Esophagus muscularis mucosa (tissue), 4 donors: ENCODE data around the gene PXT1. TPM values are rescaled to one million over a fixed set of nuclear protein-coding genes. Genes with fewer than 3 reads are reported as not detected.

Experiments used
- DNase-seq: peaks from one replicate; pipeline ENCODE4 v3.0.0-alpha.2; 2017; ENCODE audit errors: extremely low spot score
- H3K27ac ChIP-seq, 4 donors: fragments of 200-600 bp; sonication (generic); replicated peaks in 1 of 4; 1 replicate in 3 of 4; 2 replicates in 1 of 4; pipeline ENCODE4 v1.5.1; 2016 to 2019; ENCODE audit warnings: mild to moderate bottlenecking in 1 of 4
- H3K27me3 ChIP-seq, 4 donors: fragments of 200-600 bp; sonication (generic); one replicate each; pipeline versions ENCODE4 v1.5.1 to v1.6.0; 2016 to 2019
- H3K36me3 ChIP-seq, 4 donors: fragments of 200-600 bp; sonication (generic); one replicate each; pipeline ENCODE4 v1.5.1; 2016 to 2019
- H3K4me1 ChIP-seq, 4 donors: fragments of 200-600 bp; sonication (generic); one replicate each; pipeline ENCODE4 v1.5.1; 2016 to 2019
- H3K4me3 ChIP-seq, 4 donors: fragments of 200-600 bp; sonication (generic); 1 replicate in 2 of 4; 2 replicates in 2 of 4; pipeline ENCODE4 v1.5.1; 2016 to 2019; ENCODE audit warnings: mild to moderate bottlenecking in 4 of 4, moderate library complexity in 1 of 4
- H3K9me3 ChIP-seq, 4 donors: fragments of 200-600 bp; sonication (generic); 1 replicate in 3 of 4; 2 replicates in 1 of 4; pipeline ENCODE4 v1.5.1; 2016 to 2019
- EP300 ChIP-seq: sonication (generic); formaldehyde crosslinking; IDR thresholded peaks from one replicate; pipeline ENCODE4 v1.6.1; 2017; ENCODE audit warnings: antibody characterized with exemption
- POLR2A ChIP-seq: fragments of 450-650 bp; IDR thresholded peaks from one replicate; pipeline ENCODE4 v1.6.1; 2017; ENCODE audit warnings: antibody characterized with exemption, moderate library complexity, mild to moderate bottlenecking, low read depth
- POLR2AphosphoS5 ChIP-seq, 2 donors: sonication (generic); formaldehyde crosslinking; IDR thresholded peaks; one replicate each; pipeline ENCODE4 v1.6.1; 2017; ENCODE audit warnings: antibody characterized with exemption in 2 of 2
- WGBS: methylation state at CpG from one replicate; pipeline ENCODE4 v1.1.5; 2018; 5-methylcytosine and 5-hydroxymethylcytosine counted together
- intact Hi-C: fragments of 100-400 bp; cut with DNase I; formaldehyde crosslinking; loops from one replicate; pipeline ENCODE4 v1.15.1; 2023
- total RNA-seq, 4 donors: library from RNA; depleted of rRNA; stranded (reverse); fragments of >200 nt; gene quantifications; one replicate each; pipeline versions ENCODE4 v1.1.0 to v1.2.1, GENCODE V29; 2016
- TF ChIP-seq, protein P1 (sequence below), 3 experiments: fragments of 200-600 bp in 2 of 3; fragments of 450-650 bp in 1 of 3; sonication (generic) in 2 of 3; IDR thresholded peaks; one replicate each; pipeline ENCODE4 v1.5.1; 2017 to 2019; ENCODE audit warnings: antibody characterized with exemption in 3 of 3, mild to moderate bottlenecking in 2 of 3, moderate library complexity in 1 of 3

PXT1 gene
- total RNA-seq, 4 donors from 2014 or later: not detected

DNA sequence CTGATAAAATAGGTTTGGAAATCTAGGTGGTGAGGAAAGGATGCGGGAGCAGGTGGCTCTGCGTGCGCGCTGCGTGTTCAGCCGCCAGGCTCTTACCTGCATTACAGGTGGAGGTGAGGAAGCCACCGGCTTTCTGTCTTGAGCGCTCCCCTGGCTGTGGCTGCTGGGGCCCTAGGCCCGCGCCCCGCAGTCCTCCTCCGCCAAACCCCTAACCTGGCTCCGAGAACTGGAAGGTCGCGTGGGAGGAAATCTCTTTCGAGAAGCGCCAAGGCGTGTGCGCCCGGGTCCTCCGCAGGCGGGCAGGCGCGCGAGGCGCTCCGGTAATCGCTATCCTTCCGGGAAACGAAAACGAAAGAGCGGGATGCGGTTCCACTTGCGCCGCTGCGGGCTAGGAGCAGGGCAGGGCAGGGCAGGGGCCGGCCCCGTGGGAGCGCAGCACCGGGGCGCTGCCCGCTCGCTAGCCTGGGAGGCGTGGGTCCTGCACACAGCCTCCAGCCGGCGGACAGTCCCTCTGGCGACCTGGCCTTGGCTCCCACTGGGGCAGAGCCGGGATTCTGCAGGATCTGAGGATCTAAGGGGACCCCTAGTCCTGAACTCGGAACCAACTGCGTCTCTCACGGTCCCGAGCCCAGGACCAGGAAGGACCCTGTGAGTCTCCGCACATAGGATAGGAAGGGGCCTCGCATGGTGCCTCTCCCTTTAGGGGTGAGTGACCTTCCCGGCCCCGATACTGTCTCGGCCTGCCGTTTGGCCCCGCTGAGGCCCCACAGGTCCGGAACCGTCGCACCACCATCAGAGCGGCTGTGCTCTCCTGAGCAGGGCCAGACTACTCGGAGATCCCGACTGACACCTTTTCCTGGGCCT is 55.0 kb downstream of the PXT1 start, which contains the start of gene ETV7:
ETV7 (minus strand) TSS at position 230 of the 864 bp plus-strand sequence; CDS start at position 102, 128 bp downstream.
- no peaks in the 10 kb centered on the region for H3K27me3 ChIP-seq
- intact Hi-C loops: no loop called here
- no peaks in the 10 kb centered on the region for H3K9me3 ChIP-seq
- H3K27ac ChIP-seq: peak within 1 kb of the TSS in 3 of 4 donors; percentile 43 to 58 (median 46)
- no peaks in the 10 kb centered on the region for H3K36me3 ChIP-seq
- 6% methylated on average over 33 of the region's 65 CpGs for WGBS
- TF ChIP-seq POLR2AphosphoS5 (IDR thresholded peaks at IDR 0.05) (no peak), EP300 (peak; percentile 35), POLR2A (no peak)
- TF ChIP-seq, protein P1, sequence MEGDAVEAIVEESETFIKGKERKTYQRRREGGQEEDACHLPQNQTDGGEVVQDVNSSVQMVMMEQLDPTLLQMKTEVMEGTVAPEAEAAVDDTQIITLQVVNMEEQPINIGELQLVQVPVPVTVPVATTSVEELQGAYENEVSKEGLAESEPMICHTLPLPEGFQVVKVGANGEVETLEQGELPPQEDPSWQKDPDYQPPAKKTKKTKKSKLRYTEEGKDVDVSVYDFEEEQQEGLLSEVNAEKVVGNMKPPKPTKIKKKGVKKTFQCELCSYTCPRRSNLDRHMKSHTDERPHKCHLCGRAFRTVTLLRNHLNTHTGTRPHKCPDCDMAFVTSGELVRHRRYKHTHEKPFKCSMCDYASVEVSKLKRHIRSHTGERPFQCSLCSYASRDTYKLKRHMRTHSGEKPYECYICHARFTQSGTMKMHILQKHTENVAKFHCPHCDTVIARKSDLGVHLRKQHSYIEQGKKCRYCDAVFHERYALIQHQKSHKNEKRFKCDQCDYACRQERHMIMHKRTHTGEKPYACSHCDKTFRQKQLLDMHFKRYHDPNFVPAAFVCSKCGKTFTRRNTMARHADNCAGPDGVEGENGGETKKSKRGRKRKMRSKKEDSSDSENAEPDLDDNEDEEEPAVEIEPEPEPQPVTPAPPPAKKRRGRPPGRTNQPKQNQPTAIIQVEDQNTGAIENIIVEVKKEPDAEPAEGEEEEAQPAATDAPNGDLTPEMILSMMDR (IDR thresholded peaks at IDR 0.05): peak in 1 of 3 experiments; percentile 2
- no peak for DNase-seq
- peaks cover 11 to 25% (median 24%) of the 10 kb centered on the region in 4 donors for H3K4me1 ChIP-seq
- H3K4me3 ChIP-seq: peak within 1 kb of the TSS; percentile 60 to 66 (median 62)

- Histone ChIP-seq H3K27me3 (no peaks in the 10 kb centered on the region), H3K36me3 (no peaks in the 10 kb centered on the region), H3K9me3 (no peaks in the 10 kb centered on the region), H3K27ac (peak overlapping the region in 3 of 4 donors; percentile 43 to 47 (median 46)), H3K4me1 (peaks cover 11 to 25% (median 24%) of the 10 kb centered on the region in 4 donors), H3K4me3 (peak overlapping the region; percentile 60 to 66 (median 62))
- intact Hi-C loops: no loop called here
- DNase-seq: no peak
- 2% methylated on average over 33 of the region's 33 CpGs for WGBS
- TF ChIP-seq EP300: no peak
- TF ChIP-seq POLR2A: no peak
- TF ChIP-seq, protein P1 (IDR thresholded peaks at IDR 0.05): peak in 1 of 3 experiments; percentile 13
- peak in 1 of 2 donors; percentile 4 for TF ChIP-seq POLR2AphosphoS5 (IDR thresholded peaks at IDR 0.05)
Observed at GRCh38 chr6:36386495-36387439, 55.9 kb downstream of the PXT1 start.

DNA sequence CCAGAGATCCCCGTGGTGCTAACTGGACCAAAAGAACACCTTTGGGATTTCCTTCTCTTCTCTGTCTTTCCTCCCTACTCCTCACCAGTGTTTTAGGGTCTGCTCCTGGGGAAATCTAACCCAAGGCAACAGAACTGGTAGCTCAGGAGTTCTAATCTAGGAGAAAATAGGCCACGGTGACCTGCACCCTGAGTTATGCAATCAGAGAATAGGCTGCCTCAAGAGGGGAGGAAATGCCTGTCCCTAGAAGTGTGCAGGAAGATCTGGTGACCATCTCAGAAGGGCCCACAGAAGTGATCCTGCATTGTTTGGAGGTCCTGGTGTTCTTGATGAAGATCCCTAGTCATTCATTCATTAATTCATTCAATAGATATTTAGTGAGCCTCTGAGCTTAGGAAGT is 58.6 kb downstream of the PXT1 start:
- WGBS: 78% methylated on average over 2 of the region's 2 CpGs
- Histone ChIP-seq H3K4me1 (peaks cover 11 to 25% (median 24%) of the 10 kb centered on the region in 4 donors), H3K9me3 (no peaks in the 10 kb centered on the region), H3K27ac (no peak overlapping the region), H3K27me3 (no peaks in the 10 kb centered on the region), H3K36me3 (no peaks in the 10 kb centered on the region), H3K4me3 (no peak overlapping the region)
- intact Hi-C loops: no loop called here
- DNase-seq: no peak
- TF ChIP-seq POLR2A (no peak), POLR2AphosphoS5 (IDR thresholded peaks at IDR 0.05) (no peak), EP300 (no peak)
- TF ChIP-seq, protein P1 (IDR thresholded peaks at IDR 0.05): no peak

GRCh38 chr6:36383606-36384005 is 59.0 kb downstream of the PXT1 start:
- Histone ChIP-seq H3K27ac (no peak overlapping the region), H3K36me3 (no peaks in the 10 kb centered on the region), H3K4me1 (peaks cover 11 to 25% (median 24%) of the 10 kb centered on the region in 4 donors), H3K27me3 (no peaks in the 10 kb centered on the region), H3K4me3 (no peak overlapping the region), H3K9me3 (no peaks in the 10 kb centered on the region)
- WGBS: 87% methylated on average over 2 of the region's 2 CpGs
- TF ChIP-seq, protein P1 (IDR thresholded peaks at IDR 0.05): no peak
- TF ChIP-seq EP300: no peak
- no peak for TF ChIP-seq POLR2A
- no peak for TF ChIP-seq POLR2AphosphoS5 (IDR thresholded peaks at IDR 0.05)
- DNase-seq: no peak
- intact Hi-C loops: no loop called here
